ENCODE measurements around the gene IDE.
A peak's percentile ranks its signal among the peaks of the same experiment; 100 is the strongest.

IDE gene

DNA sequence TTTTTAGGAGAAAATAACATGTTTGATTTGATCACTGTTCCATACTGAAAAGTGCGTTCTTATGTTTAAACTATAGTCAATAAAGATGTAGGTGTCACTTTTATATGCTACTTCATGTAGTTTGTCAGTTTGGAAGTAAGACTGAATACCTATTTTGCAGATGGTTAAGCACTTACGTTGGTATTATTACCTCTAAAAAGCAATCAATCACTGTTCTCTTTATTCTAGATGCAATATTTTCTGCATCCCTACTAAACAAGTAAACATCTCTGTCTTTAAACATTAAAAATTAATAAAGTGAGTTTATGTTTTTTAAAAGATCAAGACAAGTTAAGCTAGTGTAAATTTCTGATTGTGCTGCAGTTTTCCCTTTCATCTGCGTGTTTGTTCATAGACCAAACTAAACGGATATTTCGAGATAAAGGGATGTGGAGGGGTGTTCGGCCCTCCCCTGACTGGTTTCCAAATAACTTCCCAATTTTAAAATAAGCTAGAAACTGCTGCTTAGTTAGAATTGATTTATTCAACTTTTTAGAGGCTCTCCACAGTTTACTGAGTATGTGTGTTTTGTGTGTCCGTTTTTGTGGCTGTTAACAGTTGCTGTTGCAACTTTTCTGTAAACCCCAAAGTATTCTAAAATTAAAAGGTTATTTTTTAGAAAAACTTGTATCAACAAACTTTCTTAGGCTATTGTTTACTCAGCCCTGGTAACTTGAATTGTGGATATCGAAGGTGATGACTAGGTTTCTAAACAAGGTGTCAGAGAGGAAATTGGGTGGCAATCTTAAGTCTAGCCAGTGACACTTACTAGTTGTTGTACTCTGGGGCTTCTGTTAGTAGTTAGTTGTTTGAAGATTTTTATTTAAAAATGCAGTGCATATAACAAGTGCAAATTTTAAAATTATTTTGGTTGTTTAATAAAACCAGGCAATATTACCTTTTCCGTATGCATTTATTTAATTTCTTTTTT lies 20.0 kb upstream of the IDE start:
- peaks cover 29% of the 10 kb centered on the region for H3F3A ChIP-seq (ENCODE audit: insufficient read depth, low read length)
- no peaks in the 10 kb centered on the region for H3K9me3 ChIP-seq (replicated peaks; ENCODE audit: insufficient read depth, low read length)
- TF ChIP-seq EZH2phosphoT487 (IDR thresholded peaks at IDR 0.05; ENCODE audit: low read length), result no peak
- TF ChIP-seq EZH2 (optimal IDR thresholded peaks at IDR 0.05; ENCODE audit: low read depth, low read length), result no peak
- TF ChIP-seq, protein P1, sequence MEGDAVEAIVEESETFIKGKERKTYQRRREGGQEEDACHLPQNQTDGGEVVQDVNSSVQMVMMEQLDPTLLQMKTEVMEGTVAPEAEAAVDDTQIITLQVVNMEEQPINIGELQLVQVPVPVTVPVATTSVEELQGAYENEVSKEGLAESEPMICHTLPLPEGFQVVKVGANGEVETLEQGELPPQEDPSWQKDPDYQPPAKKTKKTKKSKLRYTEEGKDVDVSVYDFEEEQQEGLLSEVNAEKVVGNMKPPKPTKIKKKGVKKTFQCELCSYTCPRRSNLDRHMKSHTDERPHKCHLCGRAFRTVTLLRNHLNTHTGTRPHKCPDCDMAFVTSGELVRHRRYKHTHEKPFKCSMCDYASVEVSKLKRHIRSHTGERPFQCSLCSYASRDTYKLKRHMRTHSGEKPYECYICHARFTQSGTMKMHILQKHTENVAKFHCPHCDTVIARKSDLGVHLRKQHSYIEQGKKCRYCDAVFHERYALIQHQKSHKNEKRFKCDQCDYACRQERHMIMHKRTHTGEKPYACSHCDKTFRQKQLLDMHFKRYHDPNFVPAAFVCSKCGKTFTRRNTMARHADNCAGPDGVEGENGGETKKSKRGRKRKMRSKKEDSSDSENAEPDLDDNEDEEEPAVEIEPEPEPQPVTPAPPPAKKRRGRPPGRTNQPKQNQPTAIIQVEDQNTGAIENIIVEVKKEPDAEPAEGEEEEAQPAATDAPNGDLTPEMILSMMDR (IDR thresholded peaks at IDR 0.05; ENCODE audit: low read length), result no peak
- H3K79me2 ChIP-seq (ENCODE audit: low read length), result peaks cover 60% of the 10 kb centered on the region
- H3K4me3 ChIP-seq (ENCODE audit: low read length), result peak overlapping the region; percentile 92
- no peaks in the 10 kb centered on the region for H3K9me2 ChIP-seq (replicated peaks; ENCODE audit: insufficient read depth, low read length)
- peak overlapping the region; percentile 99 for H3K4me2 ChIP-seq (ENCODE audit: low read depth, low read length)
- H3K9ac ChIP-seq (ENCODE audit: low read length), result peak overlapping the region; percentile 92
- H4K20me1 ChIP-seq (ENCODE audit: insufficient read depth, low read length), result peaks cover 2% of the 10 kb centered on the region; the same call in 1 of the 2 replicates
- H3K27me3 ChIP-seq (replicated peaks; ENCODE audit: insufficient read depth, low read length), result no peaks in the 10 kb centered on the region
- H3K27ac ChIP-seq (ENCODE audit: low read length), result peak overlapping the region; percentile 91
- peaks cover 21% of the 10 kb centered on the region for H3K4me1 ChIP-seq (ENCODE audit: low read length)
- DNase-seq, result peak; percentile 29
- no peaks in the 10 kb centered on the region for H3K36me3 ChIP-seq (replicated peaks; ENCODE audit: insufficient read depth, low read length)
- H2AFZ ChIP-seq (ENCODE audit: low read length), result peak overlapping the region; percentile 76

DNA sequence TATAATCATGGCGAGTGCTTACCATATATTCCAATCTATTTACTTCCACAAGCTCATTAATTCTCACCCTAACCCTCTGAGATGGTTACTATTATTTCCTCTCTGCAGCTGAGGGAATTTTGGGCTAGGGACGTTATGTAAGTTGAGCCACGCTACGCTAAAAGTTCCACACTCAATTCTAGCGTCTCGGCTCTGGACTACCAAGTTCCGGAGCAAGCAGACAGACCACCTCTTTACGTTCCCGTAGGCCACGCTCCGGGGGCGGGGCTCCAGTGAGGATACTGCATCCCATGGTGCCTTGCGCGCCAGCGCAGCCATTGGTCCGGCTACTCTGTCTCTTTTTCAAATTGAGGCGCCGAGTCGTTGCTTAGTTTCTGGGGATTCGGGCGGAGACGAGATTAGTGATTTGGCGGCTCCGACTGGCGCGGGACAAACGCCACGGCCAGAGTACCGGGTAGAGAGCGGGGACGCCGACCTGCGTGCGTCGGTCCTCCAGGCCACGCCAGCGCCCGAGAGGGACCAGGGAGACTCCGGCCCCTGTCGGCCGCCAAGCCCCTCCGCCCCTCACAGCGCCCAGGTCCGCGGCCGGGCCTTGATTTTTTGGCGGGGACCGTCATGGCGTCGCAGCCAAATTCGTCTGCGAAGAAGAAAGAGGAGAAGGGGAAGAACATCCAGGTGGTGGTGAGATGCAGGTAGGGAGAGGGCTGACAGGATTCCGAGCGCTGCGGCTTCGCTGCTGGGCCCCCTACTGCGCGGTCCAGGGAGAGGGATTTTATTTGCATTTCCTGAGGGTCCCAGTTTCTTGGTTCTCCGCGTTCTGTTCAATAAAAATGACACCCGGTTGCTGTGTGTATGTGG lies 19.1 kb upstream of the IDE start, which contains the start of gene KIF11:
Gene KIF11, plus strand, starts transcription at position 370 of the 858 bp plus-strand sequence. Its CDS starts 246 bp downstream, at position 616.
- Histone ChIP-seq H3K79me2 (ENCODE audit: low read length) (peaks cover 51% of the 10 kb centered on the region), H3F3A (ENCODE audit: insufficient read depth, low read length) (peaks cover 29% of the 10 kb centered on the region), H3K9me3 (replicated peaks; ENCODE audit: insufficient read depth, low read length) (no peaks in the 10 kb centered on the region), H3K36me3 (replicated peaks; ENCODE audit: insufficient read depth, low read length) (no peaks in the 10 kb centered on the region), H2AFZ (ENCODE audit: low read length) (peak within 1 kb of the TSS; percentile 76), H3K27ac (ENCODE audit: low read length) (peak within 1 kb of the TSS; percentile 91), H4K20me1 (ENCODE audit: insufficient read depth, low read length) (peaks cover 2% of the 10 kb centered on the region; the same call in 1 of the 2 replicates), H3K4me1 (ENCODE audit: low read length) (peaks cover 21% of the 10 kb centered on the region), H3K9me2 (replicated peaks; ENCODE audit: insufficient read depth, low read length) (no peaks in the 10 kb centered on the region), H3K9ac (ENCODE audit: low read length) (peak within 1 kb of the TSS; percentile 92), H3K4me2 (ENCODE audit: low read depth, low read length) (peak within 1 kb of the TSS; percentile 99), H3K4me3 (ENCODE audit: low read length) (peak within 1 kb of the TSS; percentile 92), H3K27me3 (replicated peaks; ENCODE audit: insufficient read depth, low read length) (no peaks in the 10 kb centered on the region)
- peak; percentile 99 for DNase-seq
- TF ChIP-seq, protein P1 (IDR thresholded peaks at IDR 0.05; ENCODE audit: low read length), result no peak
- TF ChIP-seq EZH2 (optimal IDR thresholded peaks at IDR 0.05; ENCODE audit: low read depth, low read length), result no peak
- no peak for TF ChIP-seq EZH2phosphoT487 (IDR thresholded peaks at IDR 0.05; ENCODE audit: low read length)

DNA sequence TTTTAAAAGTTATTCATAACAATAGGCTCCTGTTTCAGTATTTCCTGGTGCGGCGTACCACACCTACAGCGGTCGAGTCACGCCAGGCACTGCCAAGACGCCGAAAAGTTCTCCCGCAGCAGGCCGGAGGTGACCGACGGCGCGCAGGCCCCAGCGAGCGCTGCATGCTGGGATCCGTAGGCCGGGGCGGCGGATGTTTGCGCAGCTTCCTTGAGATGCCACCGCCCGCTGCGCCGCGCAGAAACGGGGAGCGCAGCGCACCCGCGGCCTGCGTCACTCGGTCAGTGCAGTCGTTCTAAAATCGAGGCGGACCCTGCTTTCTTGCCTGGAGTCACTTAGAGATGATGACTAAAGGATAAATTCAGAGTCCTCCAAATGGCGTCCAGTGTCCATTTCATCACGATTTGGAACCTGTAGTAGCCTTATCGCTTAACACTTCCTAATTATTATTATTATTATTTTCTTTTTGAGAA lies 17.7 kb upstream of the IDE start:
- peaks cover 29% of the 10 kb centered on the region for H3F3A ChIP-seq (ENCODE audit: insufficient read depth, low read length)
- H3K4me1 ChIP-seq (ENCODE audit: low read length), result peaks cover 16% of the 10 kb centered on the region
- H3K27ac ChIP-seq (ENCODE audit: low read length), result peak overlapping the region; percentile 91
- TF ChIP-seq EZH2phosphoT487 (IDR thresholded peaks at IDR 0.05; ENCODE audit: low read length) (no peak), EZH2 (optimal IDR thresholded peaks at IDR 0.05; ENCODE audit: low read depth, low read length) (no peak)
- TF ChIP-seq, protein P1 (IDR thresholded peaks at IDR 0.05; ENCODE audit: low read length), result no peak
- peak overlapping the region; percentile 99 for H3K4me2 ChIP-seq (ENCODE audit: low read depth, low read length)
- H3K27me3 ChIP-seq (replicated peaks; ENCODE audit: insufficient read depth, low read length), result no peaks in the 10 kb centered on the region
- H3K36me3 ChIP-seq (replicated peaks; ENCODE audit: insufficient read depth, low read length), result no peaks in the 10 kb centered on the region
- H3K9me2 ChIP-seq (replicated peaks; ENCODE audit: insufficient read depth, low read length), result no peaks in the 10 kb centered on the region
- peak; percentile 96 for DNase-seq
- H3K9ac ChIP-seq (ENCODE audit: low read length), result peak overlapping the region; percentile 92
- H4K20me1 ChIP-seq (ENCODE audit: insufficient read depth, low read length), result peaks cover 2% of the 10 kb centered on the region; the same call in 1 of the 2 replicates
- H3K9me3 ChIP-seq (replicated peaks; ENCODE audit: insufficient read depth, low read length), result no peaks in the 10 kb centered on the region
- peaks cover 37% of the 10 kb centered on the region for H3K79me2 ChIP-seq (ENCODE audit: low read length)
- peak overlapping the region; percentile 86 for H2AFZ ChIP-seq (ENCODE audit: low read length)
- peak overlapping the region; percentile 92 for H3K4me3 ChIP-seq (ENCODE audit: low read length)
